HepG2 (cell line): ENCODE results near the gene ACSS1. TPM values are rescaled to one million over a fixed set of nuclear protein-coding genes. Genes with fewer than 3 reads are reported as not detected.

Experiments used
- ADNP ChIP-seq: sonication (generic); formaldehyde crosslinking; IDR thresholded peaks from 2 replicates; pipeline ENCODE4 v1.4.0; 2020; ENCODE audit warnings: missing genetic modification reagents
- GZF1 ChIP-seq: sonication (generic); formaldehyde crosslinking; IDR thresholded peaks from 2 replicates; pipeline ENCODE4 v1.5.1; 2020; ENCODE audit warnings: mild to moderate bottlenecking, missing genetic modification reagents
- NR2C2 ChIP-seq: sonication (generic); formaldehyde crosslinking; IDR thresholded peaks from 2 replicates; pipeline ENCODE4 v1.4.0; 2020; ENCODE audit warnings: missing genetic modification reagents, mild to moderate bottlenecking, moderate library complexity, borderline replicate concordance
- SAFB2 ChIP-seq: sonication (generic); formaldehyde crosslinking; IDR thresholded peaks from 2 replicates; pipeline ENCODE4 v1.5.1; 2020; ENCODE audit warnings: missing genetic modification reagents, low read depth, mild to moderate bottlenecking, borderline replicate concordance
- TCF12 ChIP-seq, 2 experiments: fragments of 450-650 bp in 1 of 2; sonication (generic) in 1 of 2; formaldehyde crosslinking in 1 of 2; IDR thresholded peaks; 2 replicates each; pipeline versions ENCODE4 v1.6.1 to v1.8.0; 2017 to 2022; ENCODE audit warnings: antibody characterized with exemption in 1 of 2, mild to moderate bottlenecking in 1 of 2, missing genetic modification reagents in 1 of 2, moderate library complexity in 1 of 2
- ZMAT3 ChIP-seq: sonication (generic); formaldehyde crosslinking; conservative IDR thresholded peaks from 2 replicates; pipeline ENCODE4 v1.7.0; 2021; ENCODE audit warnings: missing genetic modification reagents
- ZNF10 ChIP-seq: sonication (generic); formaldehyde crosslinking; IDR thresholded peaks from 2 replicates; pipeline ENCODE4 v1.4.0; 2020; ENCODE audit warnings: mild to moderate bottlenecking, low read depth, missing genetic modification reagents, borderline replicate concordance
- ZNF121 ChIP-seq: sonication (generic); formaldehyde crosslinking; IDR thresholded peaks from 2 replicates; pipeline ENCODE4 v1.5.0; 2020; ENCODE audit warnings: mild to moderate bottlenecking, missing genetic modification reagents
- ZNF232 ChIP-seq: sonication (generic); formaldehyde crosslinking; IDR thresholded peaks from 2 replicates; pipeline ENCODE4 v1.4.0; 2020; ENCODE audit warnings: missing genetic modification reagents, borderline replicate concordance
- ZNF761 ChIP-seq: sonication (generic); formaldehyde crosslinking; conservative IDR thresholded peaks from 2 replicates; pipeline ENCODE4 v1.4.0; 2020; ENCODE audit warnings: mild to moderate bottlenecking, missing genetic modification reagents
- ZNF781 ChIP-seq: sonication (generic); formaldehyde crosslinking; IDR thresholded peaks from 2 replicates; pipeline ENCODE4 v1.5.1; 2020; ENCODE audit warnings: borderline replicate concordance, mild to moderate bottlenecking, missing genetic modification reagents; ENCODE audit errors: not compliant biosample characterization
- ZNF788 ChIP-seq: sonication (generic); formaldehyde crosslinking; IDR thresholded peaks from 2 replicates; pipeline ENCODE4 v1.5.0; 2020; ENCODE audit warnings: mild to moderate bottlenecking, missing genetic modification reagents, borderline replicate concordance
- polyA plus RNA-seq, 8 experiments: library from polyadenylated mRNA; depleted of rRNA in 3 of 8; stranded (reverse) in 7 of 8; unstranded in 1 of 8; fragments of >200 nt; fragmentation: Illumina TruSeq in 4 of 8; extraction: Trizol in 4 of 8; gene quantifications; 2 replicates each; pipeline versions ENCODE4 v1.2.1 to v1.2.3, GENCODE V29; 2011 to 2016; ENCODE audit warnings: low read depth in 4 of 8, missing spikeins in 1 of 8, mixed read lengths in 1 of 8; ENCODE audit not compliant: insufficient read depth in 1 of 8
- total RNA-seq, 5 experiments: library from RNA; depleted of rRNA; stranded (reverse); fragments of >200 nt; fragmentation: Illumina TruSeq; extraction: Trizol; gene quantifications; 2 replicates each; pipeline ENCODE4 v1.2.3, GENCODE V29; 2016; ENCODE audit warnings: low read depth in 1 of 5
- TF ChIP-seq, protein P1 (sequence below): sonication (generic); formaldehyde crosslinking; IDR thresholded peaks from 2 replicates; pipeline ENCODE4 v1.9.0; 2022; ENCODE audit warnings: missing genetic modification reagents, mild to moderate bottlenecking, borderline replicate concordance
- TF ChIP-seq, protein P2 (sequence below): sonication (generic); formaldehyde crosslinking; IDR thresholded peaks from 2 replicates; pipeline ENCODE4 v1.4.0; 2020; ENCODE audit warnings: missing genetic modification reagents
- TF ChIP-seq, protein P3 (sequence below): sonication (generic); formaldehyde crosslinking; IDR thresholded peaks from 2 replicates; pipeline ENCODE4 v1.4.0; 2020; ENCODE audit warnings: low read depth, mild to moderate bottlenecking, missing genetic modification reagents
- TF ChIP-seq, protein P4 (sequence below): sonication (generic); formaldehyde crosslinking; IDR thresholded peaks from 2 replicates; pipeline ENCODE4 v1.5.0; 2020; ENCODE audit warnings: mild to moderate bottlenecking, missing genetic modification reagents
- TF ChIP-seq, protein P5 (sequence below): IDR thresholded peaks from 2 replicates; pipeline ENCODE4 v1.6.1; 2016; ENCODE audit warnings: low read depth, control low read depth
- TF ChIP-seq, protein P6 (sequence below): IDR thresholded peaks from 2 replicates; pipeline ENCODE4 v1.6.1; 2016; ENCODE audit warnings: missing genetic modification reagents, missing compliant biosample characterization

The ACSS1 gene
- total and polyA plus RNA-seq, 2 of the 13 experiments (the other 11 are each of a cell fraction or from before 2014, with no cell fraction given), result 15.2 to 41.6 TPM

DNA sequence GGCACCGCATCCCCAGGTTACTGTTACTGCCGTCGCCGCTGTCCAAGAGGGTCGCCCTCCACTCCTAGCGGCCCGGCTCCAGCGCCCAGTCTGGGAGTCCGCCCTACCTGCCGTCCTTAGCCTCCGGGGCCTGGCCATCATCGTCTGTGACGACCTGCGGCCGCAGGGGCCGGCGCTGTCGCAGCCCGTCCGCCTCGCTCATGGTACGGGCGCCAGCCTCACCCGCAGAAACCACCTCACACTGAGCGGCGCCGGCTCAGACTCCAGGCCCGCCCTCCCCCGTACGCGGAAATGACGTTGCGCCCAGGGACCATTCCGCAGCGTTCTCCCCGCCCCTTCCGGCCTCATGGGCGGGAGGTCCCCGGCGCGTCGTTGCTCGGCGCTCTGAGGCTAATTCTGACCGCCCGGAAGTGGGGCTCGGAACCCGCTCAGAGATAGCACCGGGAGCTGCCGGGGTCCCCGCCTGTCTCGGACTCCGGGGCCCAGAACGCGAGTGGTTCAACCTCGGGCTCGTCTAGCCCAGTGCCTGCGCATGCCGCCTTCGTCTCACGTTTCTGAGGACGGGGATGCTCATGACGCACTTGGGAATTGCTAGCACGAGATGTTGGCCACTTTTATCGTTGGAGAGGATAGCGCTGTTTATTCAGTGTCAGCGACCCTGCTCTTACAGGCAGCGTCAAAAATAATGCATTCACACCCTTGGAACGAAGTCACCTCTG lies 65.3 kb downstream of the ACSS1 start, which contains the start of gene APMAP (continued):
- TF ChIP-seq, protein P1, sequence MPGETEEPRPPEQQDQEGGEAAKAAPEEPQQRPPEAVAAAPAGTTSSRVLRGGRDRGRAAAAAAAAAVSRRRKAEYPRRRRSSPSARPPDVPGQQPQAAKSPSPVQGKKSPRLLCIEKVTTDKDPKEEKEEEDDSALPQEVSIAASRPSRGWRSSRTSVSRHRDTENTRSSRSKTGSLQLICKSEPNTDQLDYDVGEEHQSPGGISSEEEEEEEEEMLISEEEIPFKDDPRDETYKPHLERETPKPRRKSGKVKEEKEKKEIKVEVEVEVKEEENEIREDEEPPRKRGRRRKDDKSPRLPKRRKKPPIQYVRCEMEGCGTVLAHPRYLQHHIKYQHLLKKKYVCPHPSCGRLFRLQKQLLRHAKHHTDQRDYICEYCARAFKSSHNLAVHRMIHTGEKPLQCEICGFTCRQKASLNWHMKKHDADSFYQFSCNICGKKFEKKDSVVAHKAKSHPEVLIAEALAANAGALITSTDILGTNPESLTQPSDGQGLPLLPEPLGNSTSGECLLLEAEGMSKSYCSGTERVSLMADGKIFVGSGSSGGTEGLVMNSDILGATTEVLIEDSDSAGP (CRISPR knock-in tag), result peak; percentile 95
- TF ChIP-seq ZNF10 (CRISPR knock-in tag), result no peak
- TF ChIP-seq ZMAT3 (CRISPR knock-in tag), result peak; percentile 98
- no peak for TF ChIP-seq ADNP (CRISPR knock-in tag)
- TF ChIP-seq, protein P2, sequence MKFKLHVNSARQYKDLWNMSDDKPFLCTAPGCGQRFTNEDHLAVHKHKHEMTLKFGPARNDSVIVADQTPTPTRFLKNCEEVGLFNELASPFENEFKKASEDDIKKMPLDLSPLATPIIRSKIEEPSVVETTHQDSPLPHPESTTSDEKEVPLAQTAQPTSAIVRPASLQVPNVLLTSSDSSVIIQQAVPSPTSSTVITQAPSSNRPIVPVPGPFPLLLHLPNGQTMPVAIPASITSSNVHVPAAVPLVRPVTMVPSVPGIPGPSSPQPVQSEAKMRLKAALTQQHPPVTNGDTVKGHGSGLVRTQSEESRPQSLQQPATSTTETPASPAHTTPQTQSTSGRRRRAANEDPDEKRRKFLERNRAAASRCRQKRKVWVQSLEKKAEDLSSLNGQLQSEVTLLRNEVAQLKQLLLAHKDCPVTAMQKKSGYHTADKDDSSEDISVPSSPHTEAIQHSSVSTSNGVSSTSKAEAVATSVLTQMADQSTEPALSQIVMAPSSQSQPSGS (CRISPR knock-in tag), result peak; percentile 89
- TF ChIP-seq, protein P3, sequence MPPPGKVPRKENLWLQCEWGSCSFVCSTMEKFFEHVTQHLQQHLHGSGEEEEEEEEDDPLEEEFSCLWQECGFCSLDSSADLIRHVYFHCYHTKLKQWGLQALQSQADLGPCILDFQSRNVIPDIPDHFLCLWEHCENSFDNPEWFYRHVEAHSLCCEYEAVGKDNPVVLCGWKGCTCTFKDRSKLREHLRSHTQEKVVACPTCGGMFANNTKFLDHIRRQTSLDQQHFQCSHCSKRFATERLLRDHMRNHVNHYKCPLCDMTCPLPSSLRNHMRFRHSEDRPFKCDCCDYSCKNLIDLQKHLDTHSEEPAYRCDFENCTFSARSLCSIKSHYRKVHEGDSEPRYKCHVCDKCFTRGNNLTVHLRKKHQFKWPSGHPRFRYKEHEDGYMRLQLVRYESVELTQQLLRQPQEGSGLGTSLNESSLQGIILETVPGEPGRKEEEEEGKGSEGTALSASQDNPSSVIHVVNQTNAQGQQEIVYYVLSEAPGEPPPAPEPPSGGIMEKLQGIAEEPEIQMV (CRISPR knock-in tag), result peak; percentile 59; the same call in 1 of the 2 replicates
- no peak for TF ChIP-seq ZNF121
- no peak for TF ChIP-seq TCF12 (IDR thresholded peaks at IDR 0.05)
- TF ChIP-seq TCF12 (CRISPR knock-in tag; IDR thresholded peaks at IDR 0.05), result peak; percentile 75
- TF ChIP-seq, protein P4, sequence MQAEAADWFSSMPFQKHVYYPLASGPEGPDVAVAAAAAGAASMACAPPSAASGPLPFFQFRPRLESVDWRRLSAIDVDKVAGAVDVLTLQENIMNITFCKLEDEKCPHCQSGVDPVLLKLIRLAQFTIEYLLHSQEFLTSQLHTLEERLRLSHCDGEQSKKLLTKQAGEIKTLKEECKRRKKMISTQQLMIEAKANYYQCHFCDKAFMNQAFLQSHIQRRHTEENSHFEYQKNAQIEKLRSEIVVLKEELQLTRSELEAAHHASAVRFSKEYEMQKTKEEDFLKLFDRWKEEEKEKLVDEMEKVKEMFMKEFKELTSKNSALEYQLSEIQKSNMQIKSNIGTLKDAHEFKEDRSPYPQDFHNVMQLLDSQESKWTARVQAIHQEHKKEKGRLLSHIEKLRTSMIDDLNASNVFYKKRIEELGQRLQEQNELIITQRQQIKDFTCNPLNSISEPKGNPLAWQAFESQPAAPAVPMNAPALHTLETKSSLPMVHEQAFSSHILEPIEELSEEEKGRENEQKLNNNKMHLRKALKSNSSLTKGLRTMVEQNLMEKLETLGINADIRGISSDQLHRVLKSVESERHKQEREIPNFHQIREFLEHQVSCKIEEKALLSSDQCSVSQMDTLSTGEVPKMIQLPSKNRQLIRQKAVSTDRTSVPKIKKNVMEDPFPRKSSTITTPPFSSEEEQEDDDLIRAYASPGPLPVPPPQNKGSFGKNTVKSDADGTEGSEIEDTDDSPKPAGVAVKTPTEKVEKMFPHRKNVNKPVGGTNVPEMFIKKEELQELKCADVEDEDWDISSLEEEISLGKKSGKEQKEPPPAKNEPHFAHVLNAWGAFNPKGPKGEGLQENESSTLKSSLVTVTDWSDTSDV (CRISPR knock-in tag), result peak; percentile 92
- TF ChIP-seq, protein P5, sequence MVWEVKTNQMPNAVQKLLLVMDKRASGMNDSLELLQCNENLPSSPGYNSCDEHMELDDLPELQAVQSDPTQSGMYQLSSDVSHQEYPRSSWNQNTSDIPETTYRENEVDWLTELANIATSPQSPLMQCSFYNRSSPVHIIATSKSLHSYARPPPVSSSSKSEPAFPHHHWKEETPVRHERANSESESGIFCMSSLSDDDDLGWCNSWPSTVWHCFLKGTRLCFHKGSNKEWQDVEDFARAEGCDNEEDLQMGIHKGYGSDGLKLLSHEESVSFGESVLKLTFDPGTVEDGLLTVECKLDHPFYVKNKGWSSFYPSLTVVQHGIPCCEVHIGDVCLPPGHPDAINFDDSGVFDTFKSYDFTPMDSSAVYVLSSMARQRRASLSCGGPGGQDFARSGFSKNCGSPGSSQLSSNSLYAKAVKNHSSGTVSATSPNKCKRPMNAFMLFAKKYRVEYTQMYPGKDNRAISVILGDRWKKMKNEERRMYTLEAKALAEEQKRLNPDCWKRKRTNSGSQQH (CRISPR knock-in tag), result peak; percentile 88
- peak; percentile 80; the same call in 1 of the 2 replicates for TF ChIP-seq NR2C2 (CRISPR knock-in tag)
- TF ChIP-seq ZNF232, result peak; percentile 99
- TF ChIP-seq ZNF781 (CRISPR knock-in tag), result peak; percentile 98
- TF ChIP-seq GZF1, result 0 out of 2 replicates have a peak, but pooled peaks have one; percentile 81
- peak; percentile 95; the same call in 1 of the 2 replicates for TF ChIP-seq ZNF788 (CRISPR knock-in tag)
- peak; percentile 75 for TF ChIP-seq ZNF761 (CRISPR knock-in tag)
- TF ChIP-seq SAFB2 (CRISPR knock-in tag), result peak; percentile 82; the same call in 1 of the 2 replicates
- TF ChIP-seq, protein P6, sequence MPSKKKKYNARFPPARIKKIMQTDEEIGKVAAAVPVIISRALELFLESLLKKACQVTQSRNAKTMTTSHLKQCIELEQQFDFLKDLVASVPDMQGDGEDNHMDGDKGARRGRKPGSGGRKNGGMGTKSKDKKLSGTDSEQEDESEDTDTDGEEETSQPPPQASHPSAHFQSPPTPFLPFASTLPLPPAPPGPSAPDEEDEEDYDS (CRISPR knock-in tag), result peak; percentile 97
